C4-2B (cell line): ENCODE measurements around the gene AIP.

Source experiments
- CTCF ChIP-seq: fragments of 450-650 bp; conservative IDR thresholded peaks from 2 replicates; pipeline ENCODE4 v1.5.1; 2017; ENCODE audit warnings: mild to moderate bottlenecking
- ZFX ChIP-seq: fragments of 450-650 bp; IDR thresholded peaks from 2 replicates; pipeline ENCODE4 v1.6.1; 2017

- TF ChIP-seq CTCF, result no peak
- no peak for TF ChIP-seq ZFX
These were observed 41.0 kb downstream of the AIP start for GRCh38 chr11:67523556-67524479.
